Measurements from ENCODE around the gene ERBB4.
A peak's percentile ranks its signal among the peaks of the same experiment; 100 is the strongest.

ERBB4 gene

DNA sequence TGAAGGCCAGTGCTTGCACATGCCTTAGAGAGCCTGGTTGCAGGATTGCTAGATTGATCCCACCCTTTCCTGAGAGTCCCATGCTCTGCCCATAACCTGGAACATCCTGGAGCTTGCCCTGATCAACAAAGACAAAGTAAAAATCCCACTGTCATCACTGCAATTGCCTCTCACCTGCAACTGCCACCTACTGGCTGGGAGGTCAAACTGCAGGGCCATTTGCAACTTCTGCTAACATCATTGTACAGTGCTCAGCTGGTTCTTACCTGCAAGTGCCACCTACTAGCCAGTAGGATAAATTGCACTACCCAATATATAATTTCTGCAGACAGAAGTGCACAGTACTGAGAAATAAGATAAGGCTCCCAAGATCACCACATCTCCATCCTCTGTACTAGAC, 1034.7 kb downstream of the ERBB4 start:
- peak; percentile 56 for DNase-seq

DNA sequence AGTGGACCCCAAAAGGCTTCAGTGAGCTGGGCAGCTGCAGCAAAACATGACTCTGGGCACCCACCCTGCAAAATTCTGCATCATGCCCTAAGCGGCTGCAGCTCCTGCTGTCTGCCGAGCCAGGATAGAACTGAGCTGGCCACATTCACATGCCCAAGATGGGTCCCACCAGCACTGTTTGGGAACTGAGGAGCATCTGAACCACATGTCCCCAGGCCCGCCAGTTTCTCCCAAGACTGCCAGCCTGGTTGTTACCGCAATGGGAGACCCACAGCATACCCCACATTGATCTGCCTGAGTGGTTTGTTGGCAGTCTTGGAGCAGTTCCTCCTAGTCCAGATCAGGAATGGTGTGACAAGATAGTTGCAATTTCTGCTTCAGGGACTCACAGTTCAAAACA, 1035.4 kb downstream of the ERBB4 start:
- DNase-seq, result no peak

DNA sequence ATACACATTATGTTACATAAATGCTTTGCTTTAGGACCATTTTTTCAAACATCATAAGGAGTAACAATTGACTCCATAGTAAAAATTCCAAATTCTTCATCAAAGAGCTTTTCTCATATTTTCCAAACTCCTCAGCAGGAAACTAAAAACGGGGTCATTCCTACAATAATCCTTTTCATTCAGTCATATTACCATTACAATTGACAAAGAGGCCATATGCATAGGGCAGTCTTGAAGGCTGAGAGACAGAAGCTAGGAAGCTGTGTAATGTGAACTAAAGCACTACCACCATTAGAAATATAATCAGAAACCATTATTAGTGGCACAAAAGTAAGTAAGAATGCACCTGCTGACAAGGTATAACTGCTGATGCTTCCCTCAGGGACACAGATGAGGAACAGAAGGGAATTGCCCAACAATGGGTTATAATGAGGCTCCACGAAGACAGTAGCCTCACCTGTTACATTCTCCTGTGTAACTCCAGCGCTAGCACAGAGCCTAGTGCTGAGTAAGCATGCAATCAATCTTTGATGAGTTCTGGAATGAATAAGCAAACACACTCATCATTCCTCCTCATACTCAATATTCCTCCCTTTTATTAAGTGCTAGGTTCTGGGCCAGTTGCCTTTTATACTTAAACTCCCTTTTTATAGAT, 1039.9 kb downstream of the ERBB4 start:
- DNase-seq, result no peak

DNA sequence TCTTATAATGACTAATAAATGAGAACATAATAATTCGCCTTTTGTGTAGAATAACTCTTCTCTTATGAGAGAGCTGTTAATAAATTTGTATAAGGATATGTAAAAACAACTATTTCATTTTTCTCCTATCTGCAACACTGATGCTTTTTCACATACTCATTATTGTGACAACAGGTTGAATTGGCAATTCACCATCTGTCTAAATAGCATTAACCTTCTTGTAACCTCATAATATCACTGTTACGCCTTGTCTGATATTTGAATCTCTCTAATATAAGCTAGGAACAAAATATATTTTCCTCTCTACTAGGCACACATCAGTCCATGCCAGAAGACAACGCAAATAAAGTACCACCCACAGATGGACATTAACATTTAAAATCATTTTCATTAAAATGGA, 1043.3 kb downstream of the ERBB4 start:
- DNase-seq, result no peak

DNA sequence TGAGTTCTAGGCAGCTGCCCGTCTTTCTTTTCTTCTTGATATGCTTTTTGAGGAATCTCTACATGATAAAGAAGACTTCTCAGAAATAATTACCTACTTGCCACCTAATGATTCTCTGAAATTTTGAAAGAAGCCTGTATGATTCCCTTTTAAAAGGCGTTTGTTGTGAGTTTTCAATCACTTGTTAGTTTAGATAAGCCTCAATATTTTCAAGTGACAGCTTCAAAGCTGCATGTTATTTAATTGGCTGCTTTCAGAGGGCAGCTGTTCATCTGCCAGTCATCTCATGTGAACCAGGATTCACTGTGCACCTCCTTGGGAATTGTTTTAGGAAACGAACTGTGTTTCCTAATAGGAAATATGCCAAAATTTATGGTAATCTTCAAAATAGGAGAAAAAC, 1044.1 kb downstream of the ERBB4 start:
- no peak for DNase-seq

DNA sequence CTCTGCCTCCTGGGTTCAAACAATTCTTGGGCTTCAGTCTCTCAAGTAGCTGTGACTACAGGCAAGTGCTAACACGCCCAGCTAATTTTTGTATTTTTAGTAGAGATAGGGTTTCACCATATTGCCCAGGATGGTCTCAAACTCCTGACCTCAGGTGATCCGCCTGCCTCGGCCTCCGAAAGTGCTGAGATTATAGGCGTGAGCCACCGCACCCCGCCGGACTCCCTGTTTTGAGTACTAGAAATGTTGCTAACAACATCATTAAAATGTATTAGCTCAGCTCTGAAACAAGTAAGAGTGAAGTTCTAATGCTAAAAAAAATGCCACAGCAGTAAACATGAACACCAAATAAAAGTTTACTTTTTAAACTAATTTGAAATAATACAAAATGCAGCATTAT, 1044.5 kb downstream of the ERBB4 start:
- DNase-seq, result no peak

DNA sequence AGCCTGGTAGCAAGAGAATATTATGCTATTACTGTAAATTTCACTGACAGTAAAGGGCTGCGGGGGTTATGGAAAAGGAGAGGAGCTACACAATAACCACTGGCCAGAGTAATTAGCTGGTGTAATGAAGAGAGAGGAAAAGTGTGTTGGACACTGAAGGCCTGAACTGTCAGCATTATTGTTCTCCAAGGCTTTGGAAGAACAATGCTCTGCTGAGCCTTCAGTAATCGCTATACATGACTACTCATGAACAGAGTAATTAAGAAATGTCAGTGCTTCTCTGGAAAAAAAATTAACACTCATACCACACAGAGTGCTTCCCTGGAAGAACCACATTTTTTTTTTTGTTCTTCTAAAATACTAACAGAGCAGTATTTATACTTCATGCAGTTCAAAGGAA, 1050.9 kb downstream of the ERBB4 start:
- no peak for DNase-seq

DNA sequence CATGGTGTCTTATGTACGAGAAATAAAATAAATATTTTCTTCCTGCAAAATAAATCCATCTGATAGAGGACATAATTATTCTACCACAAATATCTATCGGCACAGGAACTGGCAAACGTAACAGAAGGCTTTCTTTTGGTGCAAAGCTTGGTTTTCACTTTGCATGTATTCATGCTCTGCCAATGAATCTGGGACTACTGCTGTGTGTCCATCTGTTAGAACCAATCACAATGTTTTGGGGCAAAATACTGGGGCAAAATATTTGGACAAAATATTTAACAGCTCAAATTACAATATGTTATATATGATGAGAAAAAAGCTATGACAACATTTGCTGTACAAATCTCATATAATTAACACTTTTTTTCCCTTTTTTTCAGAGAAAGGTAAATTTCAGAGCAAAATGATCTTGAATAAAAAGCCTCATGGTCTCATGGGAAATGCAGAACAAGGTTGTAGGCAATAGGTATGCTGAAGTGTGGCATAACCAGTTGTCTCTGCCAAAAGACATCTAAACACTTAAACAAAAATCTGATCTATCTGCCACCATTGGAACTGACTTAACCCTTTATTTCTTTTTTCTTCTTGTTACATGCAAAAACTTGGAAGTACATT, 1059.0 kb downstream of the ERBB4 start:
- no peak for DNase-seq

DNA sequence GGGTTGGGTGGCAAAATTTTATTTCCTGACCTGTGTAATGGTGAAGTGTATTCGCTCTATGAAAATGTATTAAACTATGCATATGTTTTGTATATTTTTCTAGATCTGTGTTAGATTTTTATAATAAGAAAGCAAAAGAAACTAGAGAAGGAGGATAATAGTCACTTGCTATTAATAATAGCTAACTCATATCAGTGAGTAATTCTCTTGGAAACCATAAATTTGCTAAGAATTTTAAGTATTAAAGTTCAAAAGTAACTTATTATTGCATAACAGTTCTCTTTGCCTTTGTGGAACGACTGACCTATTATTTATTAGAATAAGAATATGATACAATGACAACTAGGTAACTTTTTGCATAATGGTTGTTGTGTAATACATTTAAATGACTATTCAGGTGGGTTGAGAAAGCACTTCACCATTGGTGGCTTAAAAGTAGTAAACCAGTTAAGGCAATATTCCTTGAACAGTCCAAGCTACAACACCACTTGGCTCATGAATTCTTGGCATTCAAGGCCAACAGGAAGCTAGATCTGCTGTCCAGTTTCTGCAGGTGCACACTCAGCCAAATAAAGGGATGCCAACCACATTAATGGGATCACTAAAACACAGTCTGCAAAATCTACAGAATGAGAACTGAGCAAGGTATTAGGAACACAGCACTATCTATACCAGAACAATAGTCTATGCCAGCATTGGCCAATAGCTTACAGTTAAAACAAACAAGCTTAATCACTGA, 1060.9 kb downstream of the ERBB4 start:
- no peak for DNase-seq

DNA sequence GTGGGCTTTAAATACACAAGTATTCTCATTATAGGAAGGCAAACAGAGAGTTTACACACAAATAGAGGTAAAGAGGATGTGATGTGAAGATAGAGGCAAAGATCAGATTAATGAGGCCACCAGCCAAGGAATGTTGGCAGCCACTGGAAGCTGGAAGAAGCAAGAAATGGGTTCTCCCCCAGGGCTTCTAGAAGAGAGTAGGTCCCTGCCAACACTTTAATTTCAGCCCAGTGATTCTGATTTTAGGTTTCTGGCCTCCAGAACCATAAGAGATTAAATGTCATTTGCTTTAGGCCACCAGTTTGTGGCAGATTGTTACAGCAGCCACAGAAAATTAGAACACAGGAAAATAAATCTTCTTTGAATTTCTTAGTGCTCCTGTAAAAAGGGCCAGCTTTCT, 1065.5 kb downstream of the ERBB4 start:
- no peak for DNase-seq

DNA sequence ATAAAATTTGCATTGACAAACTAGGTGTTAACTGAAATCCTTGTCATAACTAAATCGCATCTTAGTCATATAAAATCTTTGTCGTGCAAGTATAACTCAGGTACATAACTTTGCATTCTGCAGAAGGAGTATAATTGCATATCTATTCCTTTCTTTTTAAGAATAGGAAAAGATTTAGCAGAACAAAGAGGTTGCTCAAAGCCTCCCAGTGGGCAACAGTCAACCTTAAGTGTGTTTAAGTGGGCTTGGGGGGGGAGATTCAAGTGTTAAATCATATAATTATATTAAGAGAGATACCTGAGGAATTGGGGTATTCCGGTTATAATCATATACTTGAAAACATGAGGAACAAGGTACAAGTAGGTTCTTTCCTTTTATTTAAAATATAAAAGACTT, 1068.9 kb downstream of the ERBB4 start:
- DNase-seq, result no peak

DNA sequence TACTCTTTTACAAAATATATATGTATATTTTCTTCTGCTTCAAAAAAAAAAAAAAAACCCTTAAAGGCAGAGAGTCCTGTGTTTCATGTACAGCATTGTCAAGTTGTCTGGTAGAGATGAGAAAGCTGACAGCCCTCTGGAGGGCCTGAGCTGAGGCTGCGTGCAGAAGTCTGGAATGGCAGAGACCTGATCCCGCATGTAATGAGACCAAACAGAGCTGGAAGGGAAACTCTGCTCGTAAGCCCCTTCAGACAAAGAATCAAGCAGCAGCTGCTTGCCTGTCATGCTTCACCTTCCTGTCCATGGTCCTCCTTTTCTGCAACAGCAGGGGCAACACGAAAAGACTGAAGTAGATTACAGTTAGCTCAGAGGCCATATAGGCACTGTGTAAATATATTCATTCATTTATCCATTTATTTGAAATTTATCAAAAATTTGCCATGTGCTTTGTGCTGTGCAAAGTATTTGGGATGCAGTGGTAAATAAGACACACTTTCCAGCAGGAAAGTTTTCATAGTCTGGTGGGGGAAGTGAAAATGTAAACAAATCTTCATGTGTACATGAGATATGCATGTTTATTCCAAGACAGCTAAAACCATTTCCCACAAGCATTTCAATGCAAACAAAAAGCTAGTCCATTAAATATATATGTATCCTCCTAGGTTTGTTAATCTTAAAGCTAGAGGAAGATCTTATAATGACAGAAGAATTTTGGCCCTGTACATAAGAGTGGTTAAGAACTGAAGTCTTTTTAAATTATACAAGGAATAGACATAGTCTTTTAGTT, 1069.5 kb downstream of the ERBB4 start:
- DNase-seq, result no peak

DNA sequence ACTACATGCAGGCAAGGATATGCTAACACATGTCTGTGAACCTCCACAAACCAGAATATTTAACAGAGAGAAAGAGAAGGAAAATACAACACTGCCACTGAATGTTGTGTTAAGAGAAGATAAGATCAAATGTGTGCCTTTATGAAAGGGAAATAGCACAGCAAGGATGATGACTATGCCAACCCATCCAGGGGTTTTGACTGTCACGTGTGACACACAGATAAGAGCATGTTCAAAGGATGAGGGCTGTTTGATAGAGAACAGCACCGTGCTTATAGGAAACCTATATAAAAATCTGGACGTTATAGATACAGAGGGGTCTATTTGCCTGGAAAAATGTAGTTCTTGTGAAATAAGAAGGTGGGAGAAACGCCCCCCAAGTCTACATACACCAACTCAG, 1070.4 kb downstream of the ERBB4 start:
- peak; percentile 52 for DNase-seq

DNA sequence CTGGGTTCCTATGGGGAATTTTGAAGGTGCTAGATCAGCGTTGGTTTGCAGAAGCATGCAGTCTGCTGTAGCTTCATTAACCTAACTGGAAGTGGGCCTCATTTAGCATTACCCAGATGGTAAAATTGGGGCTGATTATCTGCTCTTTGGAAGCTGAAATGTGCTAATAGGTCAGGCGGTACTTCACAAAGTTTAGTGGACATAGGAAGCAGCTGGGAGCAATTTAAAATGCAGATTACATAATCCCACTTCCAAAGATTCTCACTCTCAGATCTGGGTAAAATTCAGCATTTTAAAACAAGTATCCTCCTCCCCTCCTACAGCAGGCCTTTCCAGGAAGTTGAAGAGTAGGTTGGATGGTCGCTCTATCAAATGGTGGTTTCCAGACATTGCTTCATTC, 1075.2 kb downstream of the ERBB4 start:
- no peak for DNase-seq

DNA sequence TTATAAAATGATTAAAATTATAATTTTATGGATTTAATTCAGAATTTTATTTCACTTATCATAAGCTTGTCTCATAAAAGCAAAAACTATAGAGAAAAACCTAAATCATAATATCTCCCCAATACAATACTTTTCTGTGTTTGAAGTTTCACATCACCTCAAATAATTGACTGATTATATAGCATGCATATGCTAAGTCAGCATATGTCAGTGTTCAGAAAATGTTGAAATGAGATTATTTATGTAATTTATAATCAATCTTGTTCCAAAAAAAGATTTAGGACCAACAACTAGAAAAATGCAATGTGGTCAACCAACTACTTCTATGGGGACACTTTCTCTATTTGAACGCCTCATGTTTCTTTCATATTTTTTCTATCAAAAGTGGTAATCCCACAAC, 1079.6 kb downstream of the ERBB4 start:
- DNase-seq, result no peak

DNA sequence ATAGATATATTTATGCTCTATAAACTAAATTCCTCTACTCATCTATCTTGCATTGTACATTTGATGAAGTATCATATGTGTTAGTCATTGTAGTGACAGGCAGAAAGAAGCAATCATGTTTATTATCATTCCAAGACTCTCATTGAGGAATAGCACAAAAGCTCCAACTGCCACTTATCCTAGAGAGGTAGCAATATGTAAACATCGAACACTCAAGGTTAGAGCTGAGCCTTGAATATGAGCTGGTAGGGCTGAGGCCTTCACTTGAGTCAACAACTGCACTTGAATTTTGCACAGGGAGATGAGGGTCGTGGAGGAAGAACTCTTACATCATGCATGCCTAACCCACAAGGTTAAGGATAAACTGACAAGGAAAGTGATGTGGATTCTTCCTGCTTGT, 1081.3 kb downstream of the ERBB4 start:
- no peak for DNase-seq

DNA sequence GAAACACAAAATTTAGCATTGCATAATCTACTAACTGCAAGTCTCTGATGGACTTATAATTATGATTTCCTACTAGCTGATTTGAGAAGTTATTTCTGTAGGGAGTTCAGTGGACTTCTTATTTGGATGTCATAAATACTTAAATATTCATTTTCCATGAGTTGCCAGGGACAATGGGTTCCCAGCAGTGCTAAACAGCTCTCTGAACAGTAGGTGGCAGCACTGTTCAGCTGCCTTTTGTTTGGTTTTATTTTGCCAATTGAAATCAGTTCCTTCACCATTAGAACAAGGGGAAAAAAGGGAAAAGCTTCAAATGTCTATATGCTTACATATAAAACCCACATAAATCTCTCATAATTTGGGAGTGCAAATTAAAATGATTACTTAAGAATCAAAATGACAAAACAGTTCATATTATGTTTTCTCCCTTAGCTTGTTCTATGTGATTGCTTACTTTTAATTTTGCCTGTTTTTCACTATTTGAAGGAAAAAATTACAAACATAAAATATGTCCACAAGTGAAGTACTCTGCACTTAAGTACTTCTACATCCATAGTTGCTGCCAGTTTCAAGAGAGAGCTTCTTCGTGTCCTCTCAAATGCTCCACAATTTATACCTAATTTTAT, 1083.3 kb downstream of the ERBB4 start:
- peak; percentile 73 for DNase-seq

DNA sequence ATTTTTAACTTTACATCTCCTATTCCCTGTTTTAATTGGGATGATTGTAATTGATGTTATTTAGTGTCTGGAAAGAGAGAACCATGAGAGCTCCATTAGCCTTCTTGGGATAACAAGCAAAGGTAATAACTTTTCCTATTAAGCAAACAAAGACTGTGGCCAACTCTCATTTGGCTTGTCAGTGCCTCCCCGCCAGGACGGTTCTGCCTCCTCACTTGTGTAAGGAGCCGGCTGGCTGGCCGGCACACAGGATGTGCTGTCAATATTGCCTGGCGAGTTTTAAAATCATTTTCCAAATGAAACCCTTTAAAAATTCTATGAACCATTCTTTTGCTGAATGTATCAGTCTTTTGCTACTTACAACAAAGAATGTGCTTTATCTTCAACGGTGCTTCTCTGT, 1083.9 kb downstream of the ERBB4 start:
- no peak for DNase-seq

DNA sequence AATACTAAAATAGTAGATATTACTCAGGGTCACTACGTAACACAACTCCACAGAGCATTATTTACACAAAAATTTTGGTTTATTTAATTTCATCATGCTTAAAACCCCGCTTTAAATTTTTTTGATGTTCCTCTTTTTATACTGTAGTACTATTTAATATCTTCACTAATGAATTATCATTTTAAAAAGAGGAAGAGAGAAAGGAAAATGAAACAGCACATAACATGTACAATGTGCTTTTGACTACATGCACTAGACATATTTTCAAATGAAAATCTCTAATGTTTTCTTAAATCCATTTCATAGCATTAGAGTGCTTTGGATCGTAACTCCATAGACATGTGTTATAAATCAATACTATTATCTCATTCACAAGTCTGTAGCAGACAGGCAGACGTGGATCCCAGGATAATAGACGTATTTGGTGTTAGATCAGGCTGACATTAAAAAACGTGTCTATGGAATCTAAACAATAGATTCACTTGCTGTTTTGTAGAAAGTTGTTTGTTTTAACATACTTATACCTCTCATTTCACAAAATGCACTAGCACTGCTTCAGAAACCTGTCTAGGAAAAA, 1085.2 kb downstream of the ERBB4 start:
- no peak for DNase-seq

DNA sequence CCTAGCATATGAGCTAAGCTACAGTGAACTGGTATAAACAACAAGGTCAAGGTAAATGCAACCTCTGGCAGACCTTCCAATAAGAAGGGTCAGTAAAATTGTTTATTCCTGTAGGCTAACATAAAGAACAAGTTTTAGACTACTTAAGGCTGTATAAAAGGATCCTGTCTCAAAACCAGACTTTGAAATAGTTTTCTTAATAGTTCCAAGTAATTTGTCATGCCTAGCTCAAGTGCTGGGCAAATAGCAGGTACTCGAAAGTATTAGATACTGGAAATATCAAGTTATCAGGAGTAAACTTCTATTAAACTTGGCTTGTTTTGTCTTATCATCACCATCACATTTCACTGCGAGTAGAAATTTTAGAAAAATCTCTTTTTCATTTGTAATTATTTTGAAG, 1087.0 kb downstream of the ERBB4 start:
- DNase-seq, result no peak

DNA sequence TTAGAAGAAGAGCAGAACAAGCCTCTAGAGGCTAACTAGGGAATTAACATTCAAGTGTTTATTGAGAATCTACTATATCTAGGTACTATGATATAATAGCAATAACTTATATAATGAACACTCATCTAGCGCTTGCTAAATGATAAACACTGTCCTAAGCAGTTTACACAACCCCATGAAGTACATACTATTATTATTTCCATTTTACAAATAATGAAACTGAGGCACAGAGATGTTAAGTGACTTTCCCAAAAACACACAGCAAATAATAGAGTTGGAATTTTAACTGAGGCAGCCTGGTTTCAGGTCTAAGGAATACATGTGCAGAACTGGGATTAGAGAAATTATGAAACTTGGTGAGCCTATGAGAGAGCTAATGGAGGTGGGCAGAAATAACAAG, 1088.8 kb downstream of the ERBB4 start:
- DNase-seq, result no peak

DNA sequence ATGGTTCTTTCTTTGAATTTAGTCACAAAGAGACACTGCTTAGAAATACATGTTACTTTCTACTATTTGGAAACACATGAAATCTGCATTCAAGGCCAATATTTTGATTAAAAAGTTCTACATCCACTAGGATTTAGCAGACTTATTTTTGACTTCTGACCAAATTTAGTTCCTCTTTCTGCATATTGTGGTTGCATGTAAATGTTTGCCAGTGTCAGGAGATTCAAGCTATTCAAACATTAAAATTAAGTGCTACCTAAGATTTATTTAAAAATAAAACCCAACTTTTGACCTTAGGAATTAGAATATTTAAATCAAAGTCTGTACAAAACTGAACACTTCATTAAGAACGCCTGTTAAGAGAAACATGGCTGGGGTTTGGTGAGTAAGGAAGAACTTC, 1091.1 kb downstream of the ERBB4 start:
- DNase-seq, result peak; percentile 35

DNA sequence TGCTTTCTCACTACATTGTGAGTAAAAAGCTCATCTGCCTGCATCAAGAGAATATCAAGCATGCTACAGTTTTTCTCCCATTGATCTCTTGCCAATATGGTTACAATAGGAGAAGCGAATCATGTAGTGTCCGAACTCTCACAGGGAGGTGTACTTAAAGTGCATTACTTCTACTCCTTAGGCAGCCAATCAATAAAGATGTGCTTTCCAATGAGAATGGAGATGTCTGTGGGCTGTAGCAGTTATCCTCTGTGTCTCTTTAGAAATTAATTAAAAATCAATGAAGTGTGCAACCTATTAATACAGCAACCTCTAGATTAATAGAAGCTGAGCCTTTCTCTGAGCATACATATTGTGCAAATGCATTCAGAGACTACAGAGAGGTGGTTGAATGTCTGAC, 1098.5 kb downstream of the ERBB4 start:
- no peak for DNase-seq

Data from OCI-M1 (cell line).